Measurements from ENCODE around the gene FAM174B.

Gene FAM174B

GRCh38 chr15:92643849-92644815, 11.4 kb downstream of the FAM174B start:
- H3K27ac ChIP-seq, result no peak overlapping the region
- no peaks in the 10 kb centered on the region for H3K27me3 ChIP-seq
- H3K4me3 ChIP-seq, result no peak overlapping the region
- TF ChIP-seq CTCF (IDR thresholded peaks at IDR 0.05), result no peak
- peaks cover 0 to 8% (median 0%) of the 10 kb centered on the region in 3 donors for H3K9me3 ChIP-seq
- H3K36me3 ChIP-seq, result no peaks in the 10 kb centered on the region
- peaks cover 0 to 10% (median under 1%) of the 10 kb centered on the region in 4 donors for H3K4me1 ChIP-seq
- DNase-seq, result no peak
- intact Hi-C loops (cut with DNase I; ENCODE audit: low total_unique reads), result no loop called here

GRCh38 chr15:92638709-92639365, 16.7 kb downstream of the FAM174B start:
- Histone ChIP-seq H3K27me3 (no peaks in the 10 kb centered on the region), H3K27ac (no peak overlapping the region), H3K4me1 (peaks cover 0 to 42% (median 21%) of the 10 kb centered on the region in 4 donors), H3K9me3 (peaks cover 0 to 8% (median 0%) of the 10 kb centered on the region in 3 donors), H3K36me3 (no peaks in the 10 kb centered on the region), H3K4me3 (no peak overlapping the region)
- no peak for DNase-seq
- TF ChIP-seq CTCF (IDR thresholded peaks at IDR 0.05), result no peak
- intact Hi-C loops (cut with DNase I; ENCODE audit: low total_unique reads), result loop anchor here (2.0 kb wide), 1 partner anchor 46 kb away; no protein-coding TSS in a partner anchor

- H3K36me3 ChIP-seq, result no peaks in the 10 kb centered on the region
- H3K27me3 ChIP-seq, result no peaks in the 10 kb centered on the region
- H3K4me1 ChIP-seq, result peaks cover 0 to 42% (median 21%) of the 10 kb centered on the region in 4 donors
- peaks cover 0 to 8% (median 0%) of the 10 kb centered on the region in 3 donors for H3K9me3 ChIP-seq
- TF ChIP-seq CTCF (IDR thresholded peaks at IDR 0.05), result no peak
- DNase-seq, result no peak
- no peak overlapping the region for H3K4me3 ChIP-seq
- no peak overlapping the region for H3K27ac ChIP-seq
- intact Hi-C loops (cut with DNase I; ENCODE audit: low total_unique reads), result loop anchor here (2.0 kb wide), 1 partner anchor 47 kb away; no protein-coding TSS in a partner anchor
Measured at GRCh38 chr15:92638291-92638708, 17.3 kb downstream of the FAM174B start.

GRCh38 chr15:92637626-92638025, 17.9 kb downstream of the FAM174B start:
- no peak overlapping the region for H3K4me3 ChIP-seq
- no peaks in the 10 kb centered on the region for H3K27me3 ChIP-seq
- H3K4me1 ChIP-seq, result peaks cover 0 to 42% (median 21%) of the 10 kb centered on the region in 4 donors
- peaks cover 0 to 8% (median 0%) of the 10 kb centered on the region in 3 donors for H3K9me3 ChIP-seq
- intact Hi-C loops (cut with DNase I; ENCODE audit: low total_unique reads), result loop anchor here (2.0 kb wide), 1 partner anchor 47 kb away; no protein-coding TSS in a partner anchor
- DNase-seq, result no peak
- H3K27ac ChIP-seq, result no peak overlapping the region
- H3K36me3 ChIP-seq, result no peaks in the 10 kb centered on the region
- no peak for TF ChIP-seq CTCF (IDR thresholded peaks at IDR 0.05)

- intact Hi-C loops (cut with DNase I; ENCODE audit: low total_unique reads), result no loop called here
- H3K4me3 ChIP-seq, result no peak overlapping the region
- TF ChIP-seq CTCF (IDR thresholded peaks at IDR 0.05), result no peak
- no peak overlapping the region for H3K27ac ChIP-seq
- H3K27me3 ChIP-seq, result no peaks in the 10 kb centered on the region
- no peaks in the 10 kb centered on the region for H3K36me3 ChIP-seq
- DNase-seq, result no peak
- H3K4me1 ChIP-seq, result peaks cover 0 to 42% (median 21%) of the 10 kb centered on the region in 4 donors
- H3K9me3 ChIP-seq, result peaks cover 0 to 8% (median 0%) of the 10 kb centered on the region in 3 donors
Measured at GRCh38 chr15:92636908-92637481, 18.6 kb downstream of the FAM174B start.
